A673 (cell line): Measurements from ENCODE around the gene CAMK1D. TPM values are rescaled to one million over a fixed set of nuclear protein-coding genes. Genes with fewer than 3 reads are reported as not detected.

Source experiments
- BruUV-seq: library from RNA; stranded (reverse); fragments of 400-500 nt; replicated peaks from 2 replicates; lab custom pipeline; 2021; lab: Mats Ljungman, UMichigan
- CTCF ChIA-PET: fragments of 300-600 bp; sonication (Branson Sonifier 250); formaldehyde crosslinking; loops from one replicate; lab custom pipeline; 2022; ENCODE audit warnings: antibody characterized with exemption; lab: Charles Lee
- POLR2A ChIA-PET: fragments of 300-600 bp; sonication (Branson Sonifier 250); formaldehyde crosslinking; loops from one replicate; lab custom pipeline; 2022; ENCODE audit warnings: antibody characterized with exemption; ENCODE audit not compliant: low non-redundant PET; lab: Charles Lee
- DNase-seq: peaks from one replicate; pipeline ENCODE4 v3.0.0-alpha.2; 2015; ENCODE audit warnings: low spot score
- H3K27ac ChIP-seq: fragments of 200-600 bp; sonication (generic); 2 replicates; pipeline ENCODE4 v1.5.1; 2016; ENCODE audit warnings: mixed run types, low read depth, mild to moderate bottlenecking, mixed read lengths, antibody characterized with exemption, low read length; ENCODE audit not compliant: poor library complexity, severe bottlenecking
- H3K27me3 ChIP-seq: fragments of 200-600 bp; sonication (generic); replicated peaks from 2 replicates; pipeline ENCODE4 v1.6.1; 2017; ENCODE audit warnings: mixed run types, low read depth, mild to moderate bottlenecking, mixed read lengths, antibody characterized with exemption, low read length; ENCODE audit not compliant: insufficient read depth, poor library complexity
- H3K36me3 ChIP-seq: fragments of 200-600 bp; sonication (generic); 2 replicates; pipeline ENCODE4 v1.6.1; 2016; ENCODE audit warnings: mixed run types, mild to moderate bottlenecking, mixed read lengths, antibody characterized with exemption, low read length; ENCODE audit not compliant: insufficient read depth, poor library complexity, severe bottlenecking
- H3K4me1 ChIP-seq: fragments of 200-600 bp; sonication (generic); 2 replicates; pipeline ENCODE4 v1.6.1; 2017; ENCODE audit warnings: mixed run types, mild to moderate bottlenecking, mixed read lengths, antibody characterized with exemption, low read length; ENCODE audit not compliant: insufficient read depth, poor library complexity, severe bottlenecking
- H3K4me3 ChIP-seq: fragments of 200-600 bp; sonication (generic); 2 replicates; pipeline ENCODE4 v1.5.1; 2016; ENCODE audit warnings: low read depth, mixed run types, mild to moderate bottlenecking, mixed read lengths, low read length; ENCODE audit not compliant: poor library complexity, severe bottlenecking
- H3K9me3 ChIP-seq: fragments of 200-600 bp; sonication (generic); 2 replicates; pipeline ENCODE4 v1.6.1; 2016; ENCODE audit warnings: mixed run types, low read depth, mild to moderate bottlenecking, mixed read lengths, antibody characterized with exemption, low read length; ENCODE audit not compliant: poor library complexity, severe bottlenecking
- EZH2 ChIP-seq: fragments of 200-600 bp; sonication (generic); IDR thresholded peaks from 2 replicates; pipeline ENCODE4 v1.6.1; 2017; ENCODE audit warnings: borderline replicate concordance, low read depth, mild to moderate bottlenecking, mixed read lengths, antibody characterized with exemption, low read length; ENCODE audit not compliant: poor library complexity, severe bottlenecking
- intact Hi-C: fragments of 100-400 bp; cut with micrococcal nuclease; formaldehyde crosslinking; loops from one replicate; pipeline ENCODE4 v1.10.0; 2022; ENCODE audit not compliant: unreplicated experiment
- total RNA-seq: library from RNA; stranded (reverse); gene quantifications from 2 replicates; pipeline ENCODE4 v1.2.3, GENCODE V29; 2021
- TF ChIP-seq, protein P1 (sequence below): fragments of 300-800, 200-600 bp; sonication (generic); conservative IDR thresholded peaks from 2 replicates; pipeline ENCODE4 v1.5.1; 2017; ENCODE audit warnings: low read depth, mild to moderate bottlenecking, antibody characterized with exemption, low read length, moderate library complexity, mixed read lengths

Gene CAMK1D
- total RNA-seq, 1 experiment from 2014 or later: 23.7 TPM

DNA sequence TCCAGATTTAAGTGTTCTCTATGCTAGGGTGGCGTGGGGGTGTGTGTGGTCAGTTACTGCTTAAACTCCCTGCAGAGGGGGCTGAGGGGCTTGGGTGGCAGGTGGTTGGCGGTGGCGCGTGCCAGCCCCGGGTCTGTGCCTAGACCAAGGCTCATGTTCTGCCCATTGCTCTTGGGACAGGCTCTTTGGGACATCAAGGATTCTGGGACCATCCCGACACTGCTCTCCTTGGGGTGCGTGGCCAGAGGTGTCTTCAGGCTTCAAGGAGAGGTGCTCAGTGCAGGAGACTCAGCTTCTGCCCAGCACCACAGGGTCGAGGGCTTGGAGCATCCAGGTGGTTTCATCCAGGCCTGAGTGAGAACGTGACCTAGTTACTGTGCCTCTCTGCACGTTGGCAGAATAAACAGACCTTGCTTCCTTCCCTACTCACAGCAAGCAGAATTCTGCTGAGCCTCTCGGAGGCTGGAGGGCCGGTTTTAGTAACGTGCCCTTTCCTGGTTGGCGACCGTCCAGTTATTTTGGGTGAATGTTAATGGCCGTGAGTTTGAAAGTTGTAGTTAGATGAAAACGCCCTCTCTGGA is 39.9 kb downstream of the CAMK1D start:
- Histone ChIP-seq H3K4me1 (peaks cover 28% of the 10 kb centered on the region), H3K4me3 (no peak overlapping the region), H3K27ac (no peak overlapping the region), H3K36me3 (no peaks in the 10 kb centered on the region), H3K27me3 (no peaks in the 10 kb centered on the region), H3K9me3 (no peaks in the 10 kb centered on the region)
- POLR2A ChIA-PET: no interaction called here
- TF ChIP-seq, protein P1, sequence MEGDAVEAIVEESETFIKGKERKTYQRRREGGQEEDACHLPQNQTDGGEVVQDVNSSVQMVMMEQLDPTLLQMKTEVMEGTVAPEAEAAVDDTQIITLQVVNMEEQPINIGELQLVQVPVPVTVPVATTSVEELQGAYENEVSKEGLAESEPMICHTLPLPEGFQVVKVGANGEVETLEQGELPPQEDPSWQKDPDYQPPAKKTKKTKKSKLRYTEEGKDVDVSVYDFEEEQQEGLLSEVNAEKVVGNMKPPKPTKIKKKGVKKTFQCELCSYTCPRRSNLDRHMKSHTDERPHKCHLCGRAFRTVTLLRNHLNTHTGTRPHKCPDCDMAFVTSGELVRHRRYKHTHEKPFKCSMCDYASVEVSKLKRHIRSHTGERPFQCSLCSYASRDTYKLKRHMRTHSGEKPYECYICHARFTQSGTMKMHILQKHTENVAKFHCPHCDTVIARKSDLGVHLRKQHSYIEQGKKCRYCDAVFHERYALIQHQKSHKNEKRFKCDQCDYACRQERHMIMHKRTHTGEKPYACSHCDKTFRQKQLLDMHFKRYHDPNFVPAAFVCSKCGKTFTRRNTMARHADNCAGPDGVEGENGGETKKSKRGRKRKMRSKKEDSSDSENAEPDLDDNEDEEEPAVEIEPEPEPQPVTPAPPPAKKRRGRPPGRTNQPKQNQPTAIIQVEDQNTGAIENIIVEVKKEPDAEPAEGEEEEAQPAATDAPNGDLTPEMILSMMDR: no peak
- no peak for TF ChIP-seq EZH2
- CTCF ChIA-PET: no interaction called here
- no peak for DNase-seq
- BruUV-seq: no TSS peak
- intact Hi-C loops: no loop called here

DNA sequence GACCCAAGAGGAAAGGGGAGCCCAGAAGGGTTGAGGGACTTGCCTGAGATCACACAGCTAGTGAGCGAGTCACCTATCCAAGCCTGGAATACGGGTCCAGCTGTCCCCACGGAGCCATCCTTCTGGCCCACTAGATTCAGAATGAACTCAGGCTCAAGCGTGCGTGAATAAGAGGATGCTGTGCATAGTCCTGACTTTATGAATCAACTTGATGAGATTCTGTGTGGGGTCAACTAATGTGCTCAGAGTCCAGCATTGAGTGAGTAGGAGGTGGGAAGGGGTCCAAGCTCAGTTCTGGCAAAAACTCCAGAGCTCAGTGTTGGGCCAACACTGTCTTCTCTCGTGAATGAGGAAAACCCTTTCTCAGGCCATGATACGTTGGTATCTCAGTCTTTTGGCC is 41.4 kb downstream of the CAMK1D start:
- H3K27ac ChIP-seq: peak overlapping the region; percentile 41
- no peak for DNase-seq
- no TSS peak for BruUV-seq
- no peaks in the 10 kb centered on the region for H3K27me3 ChIP-seq
- ChIA-PET CTCF (no interaction called here), POLR2A (no interaction called here)
- H3K4me3 ChIP-seq: no peak overlapping the region
- intact Hi-C loops: no loop called here
- TF ChIP-seq EZH2: no peak
- TF ChIP-seq, protein P1: no peak
- no peaks in the 10 kb centered on the region for H3K9me3 ChIP-seq
- no peaks in the 10 kb centered on the region for H3K36me3 ChIP-seq
- peaks cover 28% of the 10 kb centered on the region for H3K4me1 ChIP-seq

DNA sequence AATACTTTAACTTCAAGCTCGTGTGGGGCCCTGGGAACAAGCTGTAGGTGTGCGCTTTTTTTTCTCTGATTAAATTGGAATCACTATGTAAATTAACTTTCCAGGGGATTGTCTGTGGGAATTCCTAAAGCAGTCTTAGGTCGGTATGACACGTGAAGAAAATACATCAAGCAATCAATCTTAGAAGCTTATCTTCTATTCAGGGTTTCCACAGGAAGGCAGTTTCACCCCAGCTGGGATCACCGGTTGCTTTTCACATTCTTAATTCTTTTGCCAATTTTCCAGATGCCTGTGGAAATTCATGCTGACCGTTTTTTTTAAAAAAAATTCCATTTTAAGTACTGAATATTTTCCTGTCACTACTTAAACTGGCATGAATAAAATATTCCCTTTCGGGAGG is 41.9 kb downstream of the CAMK1D start:
- no peak overlapping the region for H3K4me3 ChIP-seq
- POLR2A ChIA-PET: no interaction called here
- CTCF ChIA-PET: no interaction called here
- BruUV-seq: no TSS peak
- no peaks in the 10 kb centered on the region for H3K36me3 ChIP-seq
- H3K27me3 ChIP-seq: no peaks in the 10 kb centered on the region
- intact Hi-C loops: no loop called here
- TF ChIP-seq EZH2: no peak
- TF ChIP-seq, protein P1: no peak
- H3K9me3 ChIP-seq: no peaks in the 10 kb centered on the region
- peak; percentile 35 for DNase-seq
- peak overlapping the region; percentile 41 for H3K27ac ChIP-seq
- H3K4me1 ChIP-seq: peaks cover 28% of the 10 kb centered on the region
